HG03025 (cell line): ENCODE data around the gene CLEC11A.

Experiments used
- ATAC-seq: cut with Tn5 transposase; IDR thresholded peaks from one replicate; pipeline ENCODE4 v1.9.1; 2021; ENCODE audit warnings: mild to moderate bottlenecking, moderate library complexity; ENCODE audit not compliant: unreplicated experiment, low FRiP score

CLEC11A gene

GRCh38 chr19:50723069-50723468, at the start of gene CLEC11A:
Gene CLEC11A, plus strand, starts transcription at chr19:50723364. Its CDS starts 162 bp downstream, at chr19:50723526.
- no peak for ATAC-seq

DNA sequence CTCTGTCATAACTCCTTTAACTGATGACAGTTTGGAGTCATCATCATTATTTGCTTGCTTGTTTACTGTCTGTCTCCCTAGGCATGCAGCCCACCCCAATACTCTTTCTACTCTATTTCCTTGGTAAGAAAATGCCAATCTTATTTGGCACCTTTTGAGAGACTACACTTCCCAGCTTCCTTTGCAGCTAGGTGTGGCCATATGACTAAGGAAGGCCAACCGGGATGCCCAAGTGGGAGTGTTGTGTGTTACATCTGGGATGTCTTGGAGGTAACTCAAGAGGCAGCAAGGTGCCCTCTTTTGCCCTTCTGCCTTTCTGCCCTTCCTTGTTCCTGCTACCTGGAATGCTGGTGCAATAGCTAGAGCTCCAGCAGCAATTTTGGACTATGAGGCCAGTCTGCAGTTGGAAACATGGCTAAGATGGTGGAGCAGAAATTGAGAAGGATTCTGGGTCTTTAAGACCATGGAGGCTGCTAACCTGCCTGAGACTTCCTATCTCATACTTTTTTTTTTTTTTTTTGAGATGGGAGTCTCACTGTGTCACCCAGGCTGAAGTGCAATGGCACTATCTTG, 46.5 kb upstream of the CLEC11A start:
- ATAC-seq: no peak

DNA sequence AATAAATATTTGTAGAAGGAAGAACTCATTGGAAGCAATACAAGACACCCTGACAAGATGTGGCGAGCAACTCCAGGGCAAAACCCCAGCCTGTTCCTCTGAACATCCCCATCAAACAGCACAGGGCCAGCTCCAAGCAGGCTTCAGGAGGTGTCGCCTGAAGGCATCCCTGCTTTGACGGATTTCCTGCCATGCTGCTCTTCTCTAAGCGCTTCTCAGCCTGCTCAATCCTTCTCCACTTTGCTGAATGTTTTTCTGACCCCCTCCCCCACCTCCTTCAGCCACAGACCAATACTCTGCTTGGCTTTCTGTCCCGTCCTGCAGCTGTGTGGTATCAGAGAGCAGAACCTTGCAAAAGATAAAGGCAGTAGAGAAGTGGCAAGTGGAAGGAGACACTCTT, 45.5 kb upstream of the CLEC11A start:
- ATAC-seq: no peak

- ATAC-seq: no peak
Measured at GRCh38 chr19:50678323-50678722, 44.8 kb upstream of the CLEC11A start.

DNA sequence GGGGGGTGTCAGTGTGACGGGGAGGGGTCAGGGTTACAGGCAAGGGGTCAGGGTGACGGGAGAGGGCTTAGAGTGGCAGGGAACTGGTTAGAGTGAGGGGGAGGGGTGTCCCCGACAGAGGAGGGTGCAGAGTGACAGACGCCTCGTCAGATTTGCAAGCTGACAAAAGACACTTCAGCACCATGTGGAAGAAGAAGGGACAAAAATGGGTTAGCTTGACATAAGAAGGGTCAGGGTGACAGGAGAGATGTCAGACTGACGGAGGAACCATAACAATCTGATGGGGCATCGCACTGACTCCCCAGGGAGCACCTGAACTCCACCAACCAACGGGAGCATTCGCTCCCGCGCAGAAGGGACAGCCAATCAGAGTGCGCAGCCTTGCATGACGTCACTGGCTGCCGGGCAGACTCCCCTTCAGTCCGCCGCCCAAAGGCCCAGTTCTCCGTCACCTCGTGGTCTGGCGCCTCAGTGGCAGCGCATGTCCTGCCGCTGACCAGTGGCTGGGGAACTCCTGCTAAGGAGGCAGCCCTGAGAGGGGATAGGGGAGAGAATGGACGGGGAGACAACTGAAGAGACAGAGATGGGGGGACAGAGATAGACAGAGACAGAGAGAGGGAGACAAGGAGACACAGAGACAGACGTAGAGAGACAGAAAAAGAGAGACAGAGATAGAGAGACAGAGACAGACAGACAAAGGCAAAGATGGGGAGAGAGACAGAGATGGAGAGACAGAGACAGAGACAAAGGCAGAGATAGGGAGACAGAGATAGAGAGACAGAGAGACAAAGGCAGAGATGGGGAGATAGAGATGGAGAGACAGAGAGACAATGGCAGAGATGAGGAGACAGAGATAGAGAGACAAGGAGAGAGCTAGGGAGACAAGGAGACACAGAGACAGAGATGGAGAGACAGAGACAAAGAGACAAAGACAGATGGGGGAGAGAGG, 43.7 kb upstream of the CLEC11A start:
- no peak for ATAC-seq

DNA sequence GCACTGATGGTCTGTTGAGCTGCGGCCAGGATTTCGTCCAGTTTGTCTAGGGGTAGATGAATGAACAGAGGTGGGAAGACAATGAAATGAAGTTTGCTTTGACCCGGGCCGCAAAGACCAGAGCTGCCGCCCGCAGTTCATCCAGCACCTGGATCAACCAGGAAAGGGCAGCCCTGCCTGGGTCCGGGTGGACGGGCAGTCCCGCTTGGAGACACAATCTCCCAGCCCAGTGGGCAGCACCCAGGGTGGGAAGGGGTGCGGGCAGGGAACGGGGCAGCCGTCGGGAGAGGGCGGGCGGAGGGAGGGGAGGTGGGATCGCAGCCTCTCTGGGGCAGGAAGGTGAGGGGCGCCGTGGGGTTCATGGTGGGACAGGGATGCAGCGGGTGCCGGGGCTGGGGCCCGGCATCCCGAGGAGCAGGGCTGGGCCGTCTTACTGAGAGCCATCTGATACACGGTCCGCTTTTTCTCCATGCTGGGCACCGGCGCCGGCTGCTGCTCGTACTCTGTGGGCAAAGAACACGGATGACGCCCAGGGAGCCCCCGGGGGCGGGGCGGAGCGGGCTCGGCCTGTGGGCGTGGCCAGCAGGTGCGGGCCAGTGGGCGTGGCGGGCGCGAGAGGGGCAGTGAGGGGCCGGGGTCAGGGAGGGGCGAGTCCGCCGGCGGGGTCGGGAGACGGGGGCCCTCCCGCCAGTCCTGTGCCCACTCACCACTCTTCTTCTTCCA, 36.7 kb upstream of the CLEC11A start:
- ATAC-seq: no peak

DNA sequence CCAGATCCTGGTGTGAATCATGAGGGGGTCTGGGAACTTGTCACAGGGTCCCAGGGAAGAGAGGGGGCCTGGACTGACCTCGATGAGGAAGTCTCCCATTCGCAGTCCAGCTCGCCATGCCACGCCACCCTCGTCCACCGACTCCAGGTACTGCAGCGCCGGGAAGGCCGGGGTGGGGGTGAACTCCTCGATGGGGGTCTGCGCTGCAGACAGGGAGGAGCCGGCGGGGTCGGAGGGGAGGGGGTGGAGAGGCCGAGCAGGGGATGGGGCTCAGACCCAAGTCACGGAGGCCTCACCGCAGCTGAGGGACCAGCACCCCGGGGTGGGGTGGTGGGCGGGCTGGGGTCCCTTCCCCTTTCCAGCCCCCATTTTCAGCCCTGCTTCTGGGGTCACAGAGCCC, 34.4 kb upstream of the CLEC11A start:
- no peak for ATAC-seq

DNA sequence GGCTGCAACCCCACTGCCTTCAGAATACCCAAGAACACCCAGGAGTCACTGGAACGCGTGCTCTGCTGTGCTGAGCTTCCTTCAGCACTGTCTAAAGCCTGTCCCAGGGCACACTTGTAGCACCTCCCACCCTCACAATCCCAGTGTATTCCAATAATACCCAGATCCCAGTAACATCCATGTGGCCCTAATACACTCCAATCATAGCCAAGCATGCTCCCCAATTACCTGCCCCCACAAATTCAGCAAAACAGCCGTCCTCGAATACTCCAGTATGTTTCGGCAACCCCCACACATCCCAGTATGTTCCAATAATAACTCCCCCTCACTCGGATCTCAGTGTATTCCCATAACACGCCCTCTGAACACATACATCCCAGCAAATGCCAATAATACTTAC, 32.7 kb upstream of the CLEC11A start:
- ATAC-seq: no peak

DNA sequence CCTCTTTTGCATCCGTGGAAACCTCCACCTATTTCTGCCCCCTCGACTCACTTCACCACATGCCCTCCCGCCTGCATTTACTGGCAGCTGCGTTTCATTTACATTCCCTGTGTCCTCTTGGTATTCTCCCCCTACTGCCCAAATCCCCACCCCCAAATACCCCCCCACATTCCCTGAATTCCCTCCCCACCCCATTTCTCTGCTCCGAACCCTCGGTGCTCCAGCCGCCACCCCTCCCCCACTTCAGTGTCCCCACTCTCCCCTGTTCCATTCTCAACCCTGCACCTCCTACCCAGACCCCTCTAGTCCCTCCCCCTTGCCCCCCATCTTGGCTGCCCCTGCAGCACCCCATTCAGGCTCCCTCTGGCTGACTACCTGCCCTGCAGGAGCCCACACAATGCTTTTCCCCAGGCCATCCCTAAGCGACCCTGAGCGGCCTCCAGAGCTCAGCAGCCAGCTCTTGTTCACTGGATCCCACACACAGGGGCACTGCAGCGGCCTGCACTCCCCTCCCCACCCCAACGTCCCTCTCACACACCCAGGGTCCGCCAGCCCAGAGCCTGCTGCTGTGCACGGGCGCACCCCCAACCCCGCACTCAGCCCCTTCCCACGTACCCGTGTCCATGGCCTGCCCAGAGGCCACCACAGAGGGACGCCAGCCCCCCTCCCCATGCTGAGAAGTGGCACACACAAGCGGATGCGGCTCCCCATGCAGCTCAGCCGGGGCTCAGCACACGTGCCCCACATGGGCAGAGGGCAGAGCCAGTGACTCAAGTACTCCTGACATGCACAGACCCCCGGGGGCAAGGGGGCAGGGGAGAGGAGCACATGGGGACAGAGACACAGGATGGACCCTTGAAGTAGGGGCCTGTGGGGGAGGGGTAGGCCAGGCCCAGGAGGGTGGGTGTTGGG, 29.8 kb upstream of the CLEC11A start:
- ATAC-seq: no peak

- no peak for ATAC-seq
Measured at GRCh38 chr19:50694815-50695145, 28.4 kb upstream of the CLEC11A start.

DNA sequence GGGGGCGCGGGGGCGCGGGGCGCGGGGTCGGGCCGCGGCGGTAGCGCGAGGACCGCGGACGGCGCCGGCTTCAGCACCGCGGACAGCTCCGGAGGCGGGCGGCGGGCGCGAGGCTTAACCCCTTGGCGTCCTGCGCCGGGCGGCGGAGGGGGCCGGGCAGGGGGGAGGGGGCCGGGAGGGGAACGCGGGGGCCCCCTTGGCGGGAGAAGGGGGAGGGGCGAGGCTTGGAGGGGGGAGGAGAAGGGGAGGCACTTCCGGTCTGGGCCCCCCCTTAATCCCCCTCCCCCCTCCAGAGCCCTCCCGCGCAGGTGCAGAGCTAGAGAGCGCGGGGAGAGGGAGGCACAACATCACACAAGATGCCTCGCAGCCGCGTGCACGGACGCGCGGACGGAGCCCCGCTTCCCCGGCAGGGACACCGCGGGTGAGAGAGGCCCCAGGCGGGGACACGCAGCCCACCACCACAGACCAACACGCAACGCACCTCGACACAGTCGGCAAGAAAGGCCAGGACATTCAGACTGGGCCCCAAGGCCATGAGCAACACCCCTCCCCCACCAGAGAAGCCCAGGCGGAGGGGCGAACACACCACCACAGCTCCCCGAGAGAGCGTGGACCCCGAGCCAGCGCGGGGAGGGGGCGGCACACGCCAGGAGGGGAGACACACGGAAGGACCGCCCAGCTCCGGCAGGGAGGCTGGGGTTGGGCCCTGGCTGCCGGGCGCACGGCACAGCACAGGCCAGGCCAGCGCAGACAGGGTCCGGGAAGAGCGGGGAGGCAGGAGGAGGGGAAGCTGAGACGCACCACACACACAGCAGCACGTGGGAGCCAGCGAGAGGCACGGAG, 27.7 kb upstream of the CLEC11A start:
- no peak for ATAC-seq

- no peak for ATAC-seq
Measured at GRCh38 chr19:50696094-50696483, 27.1 kb upstream of the CLEC11A start.

GRCh38 chr19:50697414-50698124, 25.6 kb upstream of the CLEC11A start:
- no peak for ATAC-seq

- no peak for ATAC-seq
Measured at GRCh38 chr19:50701367-50701985, 21.7 kb upstream of the CLEC11A start.

GRCh38 chr19:50702158-50702870, 20.9 kb upstream of the CLEC11A start:
- ATAC-seq: no peak

- no peak for ATAC-seq
Measured at GRCh38 chr19:50702871-50703829, 20.0 kb upstream of the CLEC11A start.
